Immature natural killer cell (primary cell): ENCODE results near the gene ZNF430. TPM values are rescaled to one million over a fixed set of nuclear protein-coding genes. Genes with fewer than 3 reads are reported as not detected.
A peak's percentile ranks its signal among the peaks of the same experiment; 100 is the strongest.

Source experiments
- DNase-seq, 3 donors: peaks; one replicate each; pipeline ENCODE4 v3.0.0; 2022; ENCODE audit warnings: mixed read lengths in 1 of 3
- H3K27ac Mint-ChIP-seq, 6 donors: one replicate each; pipeline ENCODE4 v1.8.0; 2020; ENCODE audit warnings: mixed read lengths in 6 of 6, mild to moderate bottlenecking in 5 of 6, inconsistent platforms in 4 of 6, moderate library complexity in 3 of 6
- H3K27me3 Mint-ChIP-seq, 3 donors: one replicate each; pipeline ENCODE4 v1.8.0; 2020 to 2021; ENCODE audit warnings: low read depth in 3 of 3, mild to moderate bottlenecking in 3 of 3, mixed read lengths in 3 of 3, moderate library complexity in 3 of 3, inconsistent platforms in 1 of 3
- H3K36me3 Mint-ChIP-seq, 3 donors: one replicate each; pipeline ENCODE4 v1.8.0; 2020; ENCODE audit warnings: mixed read lengths in 3 of 3, inconsistent platforms in 2 of 3, mild to moderate bottlenecking in 2 of 3
- H3K4me1 Mint-ChIP-seq, 2 donors: one replicate each; pipeline ENCODE4 v1.8.0; 2020; ENCODE audit warnings: inconsistent platforms in 2 of 2, mild to moderate bottlenecking in 2 of 2, mixed read lengths in 2 of 2, moderate library complexity in 1 of 2
- H3K4me3 Mint-ChIP-seq, 5 donors: one replicate each; pipeline ENCODE4 v1.8.0; 2020; ENCODE audit warnings: mild to moderate bottlenecking in 5 of 5, mixed read lengths in 5 of 5, inconsistent platforms in 3 of 5, moderate library complexity in 3 of 5
- H3K9me3 Mint-ChIP-seq, 6 donors: one replicate each; pipeline ENCODE4 v1.8.0; 2020; ENCODE audit warnings: mild to moderate bottlenecking in 6 of 6, mixed read lengths in 6 of 6, inconsistent platforms in 4 of 6, moderate library complexity in 3 of 6
- polyA plus RNA-seq, 3 donors: library from polyadenylated mRNA; unstranded; fragments of 300-500 nt; fragmentation: Illumina TruSeq; gene quantifications; one replicate each; pipeline ENCODE4 v1.2.3, GENCODE V29; 2021

The ZNF430 gene
- polyA plus RNA-seq, 3 donors from 2014 or later = 11.7 to 38.7 (median 23.1) TPM

DNA sequence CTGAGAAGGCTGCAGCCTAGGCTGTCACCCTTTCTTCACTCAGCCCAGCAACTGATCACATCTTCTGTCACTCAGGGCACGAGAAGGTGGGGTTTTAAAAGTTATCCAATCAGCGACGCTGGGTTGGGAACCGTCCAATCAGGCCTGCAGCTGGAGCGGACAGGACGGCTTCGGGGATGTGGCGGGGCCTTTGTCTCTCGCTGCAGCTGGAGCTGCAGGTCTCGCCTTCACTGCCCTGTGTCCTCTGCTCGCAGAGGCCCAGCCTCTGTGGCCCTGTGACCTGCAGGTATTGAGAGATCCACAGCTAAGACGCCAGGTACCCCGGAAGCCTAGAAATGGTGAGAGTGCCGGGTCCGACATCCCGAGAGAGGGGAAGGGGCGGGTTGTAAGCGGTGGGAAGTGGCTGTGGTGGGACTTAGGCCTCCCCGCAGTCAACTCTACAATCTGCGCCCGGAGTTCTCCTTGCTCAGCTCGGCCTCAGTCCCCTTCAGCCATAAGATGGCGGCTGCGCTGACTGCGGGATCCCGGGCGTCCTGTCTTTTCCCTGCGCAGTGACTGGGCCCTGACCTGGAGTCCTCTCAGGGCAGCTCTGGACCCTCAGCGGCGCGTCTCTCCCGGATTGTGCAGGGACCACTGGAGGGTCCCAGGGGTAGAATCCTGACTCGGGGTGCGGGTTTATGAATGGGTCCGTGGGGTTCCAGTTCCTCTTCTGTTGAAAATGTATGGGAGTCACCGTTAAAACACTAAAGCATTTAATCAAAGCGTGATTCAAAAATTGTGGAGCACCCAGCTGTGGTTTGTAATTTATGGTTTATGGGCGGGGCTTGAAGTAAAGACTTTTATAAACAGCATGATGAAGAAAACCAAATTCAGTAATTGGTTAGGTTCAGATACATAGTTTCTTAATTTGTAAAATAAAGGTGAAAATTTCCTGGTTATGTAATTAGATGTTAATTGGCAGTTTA lies 61.8 kb downstream of the ZNF430 start, which contains the start of gene ZNF714:
TSS of gene ZNF714 (plus strand) at position 193 of the 965 bp plus-strand sequence. CDS start 16,066 bp downstream, outside the sequence.
- peak; percentile 76 to 88 (median 86) for DNase-seq
- Mint-ChIP-seq H3K36me3 (peaks cover 6 to 25% (median 9%) of the 10 kb centered on the region in 3 donors), H3K27ac (peak within 1 kb of the TSS; percentile 86 to 99 (median 95)), H3K27me3 (peaks cover 0 to 7% (median 6%) of the 10 kb centered on the region in 3 donors), H3K9me3 (peaks cover 0 to 4% (median 0%) of the 10 kb centered on the region in 6 donors), H3K4me1 (peaks cover 13 to 22% of the 10 kb centered on the region in 2 donors), H3K4me3 (peak within 1 kb of the TSS; percentile 96 to 100 (median 98))

DNA sequence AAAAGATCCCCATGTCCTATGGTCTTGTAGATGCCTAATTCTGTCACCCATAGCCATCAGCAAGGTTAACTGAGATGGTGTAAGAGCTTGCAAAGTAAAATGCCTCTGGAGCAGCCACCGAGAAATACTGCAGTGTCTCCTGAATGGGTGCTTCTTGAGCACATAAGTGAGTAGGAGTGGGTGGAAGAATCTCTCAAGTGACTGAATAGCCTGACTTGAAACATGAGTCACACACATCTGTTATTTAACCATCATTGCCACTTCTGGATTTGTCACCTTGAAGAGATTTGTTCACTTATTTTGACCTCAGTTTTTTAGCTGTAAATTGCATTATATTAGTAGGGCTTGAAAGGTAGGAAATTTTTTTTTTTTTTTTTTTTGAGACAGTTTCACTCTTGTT lies 63.9 kb downstream of the ZNF430 start:
- no peak for DNase-seq
- Mint-ChIP-seq H3K27me3 (peaks cover 0 to 7% (median 6%) of the 10 kb centered on the region in 3 donors), H3K4me1 (peaks cover 13 to 22% of the 10 kb centered on the region in 2 donors), H3K9me3 (peaks cover 0 to 4% (median 0%) of the 10 kb centered on the region in 6 donors), H3K4me3 (no peak overlapping the region), H3K27ac (no peak overlapping the region), H3K36me3 (peaks cover 4 to 18% (median 9%) of the 10 kb centered on the region in 3 donors)

DNA sequence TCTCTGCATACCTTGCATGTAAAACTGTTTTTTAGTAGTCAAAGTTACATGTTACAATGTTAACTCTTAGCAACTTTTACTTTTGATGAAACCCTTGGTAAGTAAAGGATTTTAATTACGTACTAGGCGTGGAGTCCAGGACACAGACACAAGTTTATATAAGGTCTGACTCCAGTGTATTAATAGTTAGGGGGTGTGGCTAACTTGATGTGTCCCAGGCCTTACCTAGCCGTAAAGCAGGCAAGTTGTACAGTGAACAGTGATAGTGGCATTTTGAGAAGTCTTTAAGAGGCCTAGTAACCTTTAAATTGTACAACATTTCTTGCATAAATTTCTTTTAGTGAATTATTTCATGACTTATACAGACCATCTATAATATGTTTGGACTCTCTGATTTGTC lies 67.4 kb downstream of the ZNF430 start:
- Mint-ChIP-seq H3K36me3 (peaks cover 0 to 14% (median 9%) of the 10 kb centered on the region in 3 donors), H3K4me3 (no peak overlapping the region), H3K9me3 (peaks cover 0 to 4% (median 0%) of the 10 kb centered on the region in 6 donors), H3K4me1 (peaks cover 3 to 11% of the 10 kb centered on the region in 2 donors), H3K27me3 (peaks cover 0 to 3% (median 0%) of the 10 kb centered on the region in 3 donors), H3K27ac (no peak overlapping the region)
- DNase-seq = no peak

DNA sequence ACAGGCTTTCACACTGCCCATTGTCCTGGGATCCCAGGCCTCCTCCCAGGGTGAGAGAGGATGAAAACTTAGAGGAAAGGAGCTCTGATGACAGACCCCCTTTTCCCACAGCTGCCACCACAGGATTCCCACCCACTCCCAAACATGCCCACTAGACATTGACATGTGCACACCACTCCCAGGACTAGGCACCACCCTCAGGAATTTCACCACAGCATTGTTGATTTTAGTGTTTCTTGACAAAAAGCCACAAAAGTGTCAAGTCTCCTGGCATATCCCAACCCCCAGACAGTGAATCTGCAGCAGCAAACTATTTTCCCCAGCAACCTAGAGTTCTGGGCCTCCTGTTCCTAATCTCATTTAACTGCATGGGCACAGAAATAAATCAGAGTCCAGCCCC lies 71.7 kb downstream of the ZNF430 start:
- no peaks in the 10 kb centered on the region for H3K9me3 Mint-ChIP-seq
- peaks cover 20 to 24% of the 10 kb centered on the region in 2 donors for H3K4me1 Mint-ChIP-seq
- H3K27me3 Mint-ChIP-seq = peaks cover 0 to 4% (median 0%) of the 10 kb centered on the region in 3 donors
- peaks cover 0 to 4% (median 0%) of the 10 kb centered on the region in 3 donors for H3K36me3 Mint-ChIP-seq
- H3K4me3 Mint-ChIP-seq = no peak overlapping the region
- no peak for DNase-seq
- H3K27ac Mint-ChIP-seq = no peak overlapping the region

DNA sequence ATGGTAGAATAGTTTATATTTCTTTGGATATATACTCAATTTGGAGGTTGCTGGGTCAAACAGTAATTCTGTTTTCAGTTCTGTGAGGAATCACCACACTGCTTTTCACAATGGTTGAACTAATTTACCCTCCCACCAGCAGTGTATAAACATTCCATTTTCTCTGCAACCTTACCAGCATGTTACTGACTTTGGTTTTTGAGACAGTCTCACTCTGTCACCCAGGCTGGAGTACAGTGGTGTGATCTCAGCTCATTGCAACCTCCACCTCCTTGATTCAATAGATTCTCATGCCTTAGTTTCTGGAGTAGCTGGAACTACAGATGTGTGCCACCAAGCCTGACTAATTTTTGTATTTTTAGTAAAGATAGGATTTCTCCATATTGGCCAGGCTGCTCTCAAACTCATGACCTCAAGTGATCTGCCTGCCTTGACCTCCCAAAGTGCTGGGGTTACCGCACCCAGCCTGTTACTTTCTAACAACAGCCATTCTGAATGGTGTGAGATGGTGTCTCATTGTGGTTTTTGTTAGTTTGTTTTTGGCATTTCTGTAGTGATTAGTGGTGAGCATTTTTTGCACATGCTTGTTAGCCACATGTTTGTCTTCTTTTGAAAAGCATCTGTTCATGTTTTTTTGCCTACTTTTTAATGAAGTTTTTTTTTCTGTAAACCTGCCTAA lies 74.0 kb downstream of the ZNF430 start:
- peak in 2 of 3 donors; percentile 37 to 42 for DNase-seq
- peaks cover 0 to 4% (median 0%) of the 10 kb centered on the region in 3 donors for H3K27me3 Mint-ChIP-seq
- H3K9me3 Mint-ChIP-seq = no peaks in the 10 kb centered on the region
- peaks cover 20 to 24% of the 10 kb centered on the region in 2 donors for H3K4me1 Mint-ChIP-seq
- peak overlapping the region in 1 of 5 donors; percentile 5 for H3K4me3 Mint-ChIP-seq
- peak overlapping the region; percentile 44 to 82 (median 70) for H3K27ac Mint-ChIP-seq
- peaks cover 4 to 8% (median 7%) of the 10 kb centered on the region in 3 donors for H3K36me3 Mint-ChIP-seq

DNA sequence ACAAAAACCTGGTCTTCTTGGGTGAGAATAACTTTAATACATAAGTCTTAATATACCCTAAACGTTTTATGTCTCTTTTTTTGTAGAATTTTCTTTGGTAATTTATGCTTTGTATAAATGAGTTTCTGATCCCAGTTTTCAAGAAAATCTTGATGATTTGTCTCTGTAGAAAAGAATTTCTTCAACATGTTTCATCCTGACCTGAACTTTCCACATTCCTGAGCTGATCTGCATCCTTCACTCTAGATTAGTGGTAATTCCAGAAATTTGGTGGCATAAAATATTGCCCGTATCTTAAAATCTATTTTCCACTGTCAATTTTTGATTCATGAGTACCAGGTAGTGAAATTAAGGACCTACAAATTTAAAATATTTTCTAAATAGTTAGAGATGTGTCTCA lies 77.8 kb downstream of the ZNF430 start:
- Mint-ChIP-seq H3K36me3 (peaks cover 8 to 9% (median 9%) of the 10 kb centered on the region in 3 donors), H3K4me1 (peaks cover 20 to 24% of the 10 kb centered on the region in 2 donors), H3K27me3 (peaks cover 0 to 4% (median 1%) of the 10 kb centered on the region in 3 donors), H3K9me3 (no peaks in the 10 kb centered on the region), H3K4me3 (no peak overlapping the region), H3K27ac (no peak overlapping the region)
- DNase-seq = no peak

DNA sequence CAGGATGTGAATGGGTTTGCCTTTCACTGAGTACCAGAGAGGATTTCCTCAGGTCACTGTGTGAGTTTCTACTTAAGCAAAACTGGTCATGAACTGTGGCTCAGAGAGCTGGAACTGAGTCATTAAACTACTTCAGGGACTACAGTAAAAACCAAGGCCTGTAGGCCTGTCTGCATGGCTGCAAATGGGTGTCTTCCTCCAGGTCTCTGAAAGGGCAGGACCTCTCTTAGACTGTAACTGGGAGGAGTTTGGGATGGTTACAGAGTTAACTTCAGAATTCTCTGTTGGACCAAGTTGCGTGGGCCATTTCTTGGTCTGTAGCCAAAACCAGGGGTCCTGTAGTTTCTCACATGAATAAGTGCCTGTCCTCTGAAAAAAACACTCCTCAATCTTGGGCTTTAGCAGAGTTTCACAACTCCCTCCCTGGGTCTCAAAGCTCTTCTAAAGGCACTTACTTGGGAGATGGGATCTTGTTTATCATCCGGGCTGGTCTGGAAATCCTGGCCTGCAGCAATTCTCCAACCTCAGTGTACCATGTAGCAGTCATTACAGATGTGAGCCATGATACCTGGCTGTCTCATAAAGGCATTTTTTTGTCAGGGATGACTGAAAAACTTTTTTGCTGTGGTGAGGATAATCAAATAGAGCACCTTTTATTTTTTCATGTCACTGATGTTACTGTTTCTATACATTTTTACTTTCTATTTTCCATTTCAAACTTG lies 81.2 kb downstream of the ZNF430 start:
- no peaks in the 10 kb centered on the region for H3K4me1 Mint-ChIP-seq
- no peaks in the 10 kb centered on the region for H3K9me3 Mint-ChIP-seq
- H3K4me3 Mint-ChIP-seq = no peak overlapping the region
- H3K27me3 Mint-ChIP-seq = peaks cover 0 to 2% (median 0%) of the 10 kb centered on the region in 3 donors
- H3K27ac Mint-ChIP-seq = peak overlapping the region in 2 of 6 donors; percentile 14 to 48
- no peak for DNase-seq
- H3K36me3 Mint-ChIP-seq = peaks cover 11 to 33% (median 15%) of the 10 kb centered on the region in 3 donors

DNA sequence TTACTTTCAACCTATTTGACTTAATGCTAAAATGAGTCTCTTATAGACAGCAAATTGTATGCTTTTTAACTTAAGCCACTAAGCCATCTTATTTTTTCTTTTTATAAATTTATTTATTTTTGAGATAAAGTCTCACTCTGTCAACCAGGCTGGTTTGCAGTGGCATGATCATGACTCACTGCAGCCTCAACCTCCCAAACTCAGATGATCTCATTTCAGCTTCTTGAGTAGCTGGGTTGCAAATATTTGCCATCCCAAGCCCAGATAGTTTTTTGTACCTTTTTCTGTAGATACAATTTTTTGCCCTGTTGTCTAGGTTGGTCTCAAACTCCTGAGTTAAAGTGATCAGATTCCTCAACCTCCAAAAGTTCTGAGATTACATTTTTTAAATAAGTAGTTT lies 88.7 kb downstream of the ZNF430 start:
- Mint-ChIP-seq H3K9me3 (peaks cover 5 to 28% (median 9%) of the 10 kb centered on the region in 6 donors), H3K4me1 (no peaks in the 10 kb centered on the region), H3K4me3 (no peak overlapping the region), H3K27ac (no peak overlapping the region), H3K36me3 (peaks cover 37 to 71% (median 51%) of the 10 kb centered on the region in 3 donors), H3K27me3 (peaks cover 0 to 1% (median 0%) of the 10 kb centered on the region in 3 donors)
- DNase-seq = no peak

Other genes starting within 250 kb of the ZNF430 start
- gene ZNF66, start 244.4 kb upstream of the ZNF430 start, polyA plus RNA-seq = 1 to 10 TPM; 1.9 to 4.2 (median 3.0) TPM
- gene ZNF85, start 97.4 kb upstream of the ZNF430 start, polyA plus RNA-seq = 1 to 10 TPM; 1.7 to 7.5 (median 5.8) TPM
- gene ZNF714, start 61.5 kb downstream of the ZNF430 start, polyA plus RNA-seq = 1 to 10 TPM; 2.1 to 7.0 (median 4.1) TPM
- 10 to 100 TPM in 1 of 3 donors, 1 to 10 TPM in 2; 6.3 to 12.7 (median 7.6) TPM for gene ZNF431, start 121.4 kb downstream of the ZNF430 start, polyA plus RNA-seq